ENCODE results near the gene TEAD2. TPM values are rescaled to one million over a fixed set of nuclear protein-coding genes. Genes with fewer than 3 reads are reported as not detected.

TEAD2 gene
- total and polyA plus RNA-seq, 2 of the 13 experiments (the other 11 are each of a cell fraction or from before 2014, with no cell fraction given): 10.8 to 12.5 TPM

GRCh38 chr19:49362929-49363267, 682 bp upstream of the TEAD2 start (continued):
- no peak for TF ChIP-seq GRHL1 (CRISPR knock-in tag; conservative IDR thresholded peaks at IDR 0.05)
- 0 out of 2 replicates have a peak, but pooled peaks have one; percentile 16 for TF ChIP-seq ZNF605 (CRISPR knock-in tag; IDR thresholded peaks at IDR 0.05)
- TF ChIP-seq CREB1 (IDR thresholded peaks at IDR 0.05): peak; percentile 60; the same call in 1 of the 2 replicates
- TF ChIP-seq CREB1 (CRISPR knock-in tag; IDR thresholded peaks at IDR 0.05): no peak
- TF ChIP-seq SIN3A (IDR thresholded peaks at IDR 0.05; ENCODE audit: borderline replicate concordance, low read depth, low read length): 0 out of 2 replicates have a peak, but pooled peaks have one; percentile 2
- no peak for TF ChIP-seq ZNF569 (CRISPR knock-in tag; IDR thresholded peaks at IDR 0.05; ENCODE audit: borderline replicate concordance)
- peak; percentile 67; the same call in 1 of the 2 replicates for TF ChIP-seq ZNF512B (CRISPR knock-in tag; IDR thresholded peaks at IDR 0.05; ENCODE audit: borderline replicate concordance)
- TF ChIP-seq HNF1A (IDR thresholded peaks at IDR 0.05; ENCODE audit: low read depth): no peak
- TF ChIP-seq HNF1A (CRISPR knock-in tag; IDR thresholded peaks at IDR 0.05; ENCODE audit: borderline replicate concordance): no peak
- TF ChIP-seq ZNF777 (CRISPR knock-in tag; IDR thresholded peaks at IDR 0.05): peak; percentile 43

Measured in HepG2 (cell line).